ENCODE results near the gene CAPSL. TPM values are rescaled to one million over a fixed set of nuclear protein-coding genes. Genes with fewer than 3 reads are reported as not detected.

Gene CAPSL
- total RNA-seq, 1 donor from 2014 or later = not detected

Other genes with a start within 250 kb of the CAPSL start
- gene IL7R, start 81.7 kb downstream of the CAPSL start, total RNA-seq = 0.92 TPM
- not detected for gene UGT3A1, start 52.8 kb upstream of the CAPSL start, total RNA-seq
- not detected for gene UGT3A2, start 128.3 kb upstream of the CAPSL start, total RNA-seq
- 11.7 TPM for gene LMBRD2, start 213.3 kb upstream of the CAPSL start, total RNA-seq
- gene SKP2, start 213.5 kb upstream of the CAPSL start, total RNA-seq = 3.7 TPM

Data from cardiac septum (tissue), 1 donor.